PC-9 (cell line): ENCODE measurements around the gene CALN1.

Experiments
- CTCF ChIP-seq: fragments of 200-600 bp; sonication (generic); conservative IDR thresholded peaks from 2 replicates; pipeline ENCODE4 v1.6.1; 2017; ENCODE audit warnings: mixed run types, antibody characterized with exemption, mild to moderate bottlenecking, moderate library complexity
- EZH2 ChIP-seq: fragments of 200-600 bp; sonication (generic); IDR thresholded peaks from 2 replicates; pipeline ENCODE4 v1.8.0; 2017; ENCODE audit warnings: antibody characterized with exemption, low read depth

DNA sequence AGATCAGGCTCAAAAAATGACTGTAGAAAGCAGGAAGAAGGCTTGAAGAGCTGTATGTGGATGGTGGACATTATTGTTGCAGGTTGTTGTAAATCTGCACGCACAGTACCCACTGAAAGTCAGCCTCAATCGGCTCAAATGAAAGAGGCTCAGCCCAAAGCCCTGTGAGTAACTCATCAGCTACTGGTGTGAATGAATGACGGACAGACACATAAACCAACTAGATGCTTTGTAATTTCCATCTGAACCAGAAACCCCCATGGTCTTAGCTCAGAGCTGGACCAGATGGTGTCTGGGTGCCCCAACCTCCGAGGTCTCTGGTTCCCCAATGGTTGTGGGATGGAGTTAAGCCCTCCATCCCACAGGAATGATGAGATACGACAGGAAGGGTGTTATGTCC is 7.4 kb downstream of the CALN1 start:
- TF ChIP-seq CTCF (no peak), EZH2 (no peak)
